CD4-positive, CD25-positive, alpha-beta regulatory T cell (primary cell): ENCODE results near the gene PDK1. TPM values are rescaled to one million over a fixed set of nuclear protein-coding genes. Genes with fewer than 3 reads are reported as not detected.
"Not testable (repeated sequence)": the region's sequence is repeated elsewhere in the genome, so short reads cannot be mapped to it uniquely, and the experiment has no call there.

ENCODE experiments used
- ATAC-seq, 2 donors: fragments of 150-1000 bp; cut with Tn5 transposase; one replicate each; pipeline ENCODE4 v1.10.0; 2021; ENCODE audit warnings: low read depth in 2 of 2, moderate number of reproducible peaks in 2 of 2, moderate library complexity in 1 of 2
- DNase-seq, 3 donors: peaks; one replicate each; pipeline versions ENCODE4 v3.0.0 to v3.0.0-alpha.2; 2012 to 2022; ENCODE audit warnings: mixed read lengths in 1 of 3
- H3K27ac ChIP-seq: one replicate; pipeline ENCODE4 v1.7.0; 2013; ENCODE audit warnings: mild to moderate bottlenecking, low read length; ENCODE audit not compliant: insufficient read depth, poor library complexity, severe bottlenecking
- H3K27me3 ChIP-seq: one replicate; pipeline ENCODE4 v1.7.0; 2013; ENCODE audit warnings: low read length; ENCODE audit not compliant: control insufficient read depth, insufficient read depth
- H3K36me3 ChIP-seq: one replicate; pipeline ENCODE4 v1.7.0; 2013; ENCODE audit warnings: mild to moderate bottlenecking, low read length, moderate library complexity; ENCODE audit not compliant: control insufficient read depth, insufficient read depth
- H3K4me1 ChIP-seq: 2 replicates; pipeline ENCODE4 v1.7.0; 2013; ENCODE audit warnings: mild to moderate bottlenecking, low read length; ENCODE audit not compliant: insufficient read depth, control insufficient read depth, poor library complexity, severe bottlenecking
- H3K4me3 ChIP-seq: one replicate; pipeline ENCODE4 v1.7.0; 2013; ENCODE audit warnings: low read depth, mild to moderate bottlenecking, low read length, moderate library complexity
- H3K9me3 ChIP-seq, 2 experiments: 1 replicate in 1 of 2; 2 replicates in 1 of 2; pipeline ENCODE4 v1.7.0; 2013; ENCODE audit warnings: low read length in 2 of 2, mild to moderate bottlenecking in 1 of 2, moderate library complexity in 1 of 2; ENCODE audit not compliant: control insufficient read depth in 2 of 2
- H3K27ac Mint-ChIP-seq, 3 donors: one replicate each; pipeline ENCODE4 v1.8.0; 2020 to 2022; ENCODE audit warnings: mild to moderate bottlenecking in 3 of 3, mixed read lengths in 3 of 3, moderate library complexity in 2 of 3
- H3K27me3 Mint-ChIP-seq: one replicate; pipeline ENCODE4 v1.8.0; 2022; ENCODE audit warnings: mild to moderate bottlenecking, mixed read lengths
- H3K36me3 Mint-ChIP-seq: one replicate; pipeline ENCODE4 v1.8.0; 2020; ENCODE audit warnings: mixed read lengths
- H3K4me1 Mint-ChIP-seq, 4 donors: one replicate each; pipeline ENCODE4 v1.8.0; 2020 to 2022; ENCODE audit warnings: mixed read lengths in 4 of 4, mild to moderate bottlenecking in 1 of 4
- H3K4me3 Mint-ChIP-seq, 4 donors: one replicate each; pipeline ENCODE4 v1.8.0; 2020 to 2022; ENCODE audit warnings: mild to moderate bottlenecking in 4 of 4, mixed read lengths in 4 of 4, moderate library complexity in 3 of 4
- H3K9me3 Mint-ChIP-seq, 7 donors: one replicate each; pipeline ENCODE4 v1.8.0; 2020 to 2022; ENCODE audit warnings: mixed read lengths in 7 of 7, mild to moderate bottlenecking in 3 of 7, moderate library complexity in 2 of 7
- polyA plus RNA-seq, 4 donors: library from polyadenylated mRNA; unstranded; fragments of 300-500 nt; fragmentation: Illumina TruSeq; gene quantifications; one replicate each; pipeline ENCODE4 v1.2.3, GENCODE V29; 2021
- total RNA-seq: library from RNA; stranded (reverse); gene quantifications from one replicate; pipeline ENCODE4 v1.2.3, GENCODE V29; 2022

The PDK1 gene
- total and polyA plus RNA-seq, 5 donors from 2014 or later, result 41.0 to 58.5 (median 53.0) TPM

- H3K36me3 ChIP-seq, result peaks cover 13% of the 10 kb centered on the region
- H3K27me3 Mint-ChIP-seq, result no peaks in the 10 kb centered on the region
- no peak overlapping the region for H3K4me3 Mint-ChIP-seq
- peaks cover 0 to 13% (median 4%) of the 10 kb centered on the region in 4 donors for H3K4me1 Mint-ChIP-seq
- peaks cover 0 to 44% (median 18%) of the 10 kb centered on the region in 7 donors for H3K9me3 Mint-ChIP-seq
- H3K9me3 ChIP-seq, result peaks cover 30 to 38% of the 10 kb centered on the region in 2 experiments
- H3K27me3 ChIP-seq, result no peaks in the 10 kb centered on the region
- H3K4me1 ChIP-seq, result no peaks in the 10 kb centered on the region
- H3K4me3 ChIP-seq, result no peak overlapping the region
- ATAC-seq (no peak), DNase-seq (no peak)
- H3K36me3 Mint-ChIP-seq, result peaks cover 33% of the 10 kb centered on the region
- H3K27ac ChIP-seq, result no peak overlapping the region
- H3K27ac Mint-ChIP-seq, result no peak overlapping the region
Observed at GRCh38 chr2:172516299-172516698, 39.6 kb upstream of the PDK1 start.

- no peaks in the 10 kb centered on the region for H3K4me1 ChIP-seq
- Mint-ChIP-seq H3K27me3 (no peaks in the 10 kb centered on the region), H3K9me3 (peaks cover 2 to 26% (median 14%) of the 10 kb centered on the region in 7 donors), H3K27ac (no peak overlapping the region), H3K4me1 (peaks cover 0 to 10% (median 1%) of the 10 kb centered on the region in 4 donors), H3K4me3 (no peak overlapping the region), H3K36me3 (peaks cover 28% of the 10 kb centered on the region)
- H3K27ac ChIP-seq, result no peak overlapping the region
- no peak for DNase-seq
- H3K4me3 ChIP-seq, result no peak overlapping the region
- no peak for ATAC-seq
- H3K27me3 ChIP-seq, result no peaks in the 10 kb centered on the region
- H3K9me3 ChIP-seq, result peaks cover 14 to 17% of the 10 kb centered on the region in 2 experiments
- H3K36me3 ChIP-seq, result peaks cover 4% of the 10 kb centered on the region
Observed at GRCh38 chr2:172518995-172519394, 36.9 kb upstream of the PDK1 start.

- H3K36me3 Mint-ChIP-seq, result peaks cover 30% of the 10 kb centered on the region
- no peak for ATAC-seq
- H3K36me3 ChIP-seq, result peaks cover 7% of the 10 kb centered on the region
- H3K27me3 ChIP-seq, result no peaks in the 10 kb centered on the region
- peaks cover 4 to 46% (median 14%) of the 10 kb centered on the region in 7 donors for H3K9me3 Mint-ChIP-seq
- no peaks in the 10 kb centered on the region for H3K27me3 Mint-ChIP-seq
- no peak for DNase-seq
- H3K4me1 Mint-ChIP-seq, result peaks cover 0 to 10% (median 2%) of the 10 kb centered on the region in 4 donors
- no peak overlapping the region for H3K4me3 ChIP-seq
- no peak overlapping the region for H3K4me3 Mint-ChIP-seq
- no peaks in the 10 kb centered on the region for H3K4me1 ChIP-seq
- H3K27ac Mint-ChIP-seq, result no peak overlapping the region
- H3K27ac ChIP-seq, result no peak overlapping the region
- H3K9me3 ChIP-seq, result peaks cover 9 to 11% of the 10 kb centered on the region in 2 experiments
Observed at GRCh38 chr2:172525601-172526000, 30.3 kb upstream of the PDK1 start.

GRCh38 chr2:172531309-172531708, 24.6 kb upstream of the PDK1 start:
- H3K9me3 Mint-ChIP-seq, result peaks cover 0 to 52% (median 19%) of the 10 kb centered on the region in 7 donors
- no peak overlapping the region for H3K4me3 Mint-ChIP-seq

GRCh38 chr2:172532461-172532860, 23.4 kb upstream of the PDK1 start:
- Histone ChIP-seq H3K36me3 (peaks cover 13% of the 10 kb centered on the region), H3K9me3 (peaks cover 14 to 23% of the 10 kb centered on the region in 2 experiments)
- H3K27me3 ChIP-seq, DNase-seq, ATAC-seq, H3K27ac ChIP-seq, H3K27me3 Mint-ChIP-seq, H3K27ac Mint-ChIP-seq, H3K4me1 ChIP-seq, H3K4me3 ChIP-seq, H3K4me3 Mint-ChIP-seq, H3K4me1 Mint-ChIP-seq: not testable (repeated sequence)
- Mint-ChIP-seq H3K36me3 (peaks cover 38% of the 10 kb centered on the region), H3K9me3 (peaks cover 0 to 41% (median 17%) of the 10 kb centered on the region in 7 donors)

More at GRCh38 chr2:172531309-172531708, 24.6 kb upstream of the PDK1 start:
- Histone ChIP-seq H3K4me1 (no peaks in the 10 kb centered on the region), H3K36me3 (peaks cover 13% of the 10 kb centered on the region), H3K27ac (no peak overlapping the region), H3K27me3 (no peaks in the 10 kb centered on the region), H3K4me3 (no peak overlapping the region), H3K9me3 (peaks cover 14 to 27% of the 10 kb centered on the region in 2 experiments)
- peaks cover 2 to 10% (median 7%) of the 10 kb centered on the region in 4 donors for H3K4me1 Mint-ChIP-seq
- ATAC-seq, result no peak
- DNase-seq, result no peak
- no peaks in the 10 kb centered on the region for H3K27me3 Mint-ChIP-seq
- H3K36me3 Mint-ChIP-seq, result peaks cover 38% of the 10 kb centered on the region
- H3K27ac Mint-ChIP-seq, result no peak overlapping the region

- Histone ChIP-seq H3K4me1 (no peaks in the 10 kb centered on the region), H3K4me3 (no peak overlapping the region), H3K27me3 (no peaks in the 10 kb centered on the region), H3K36me3 (peaks cover 13% of the 10 kb centered on the region), H3K27ac (no peak overlapping the region), H3K9me3 (peaks cover 14 to 23% of the 10 kb centered on the region in 2 experiments)
- ATAC-seq (no peak), DNase-seq (no peak)
- Mint-ChIP-seq H3K36me3 (peaks cover 38% of the 10 kb centered on the region), H3K27me3 (no peaks in the 10 kb centered on the region), H3K9me3 (peaks cover 0 to 35% (median 12%) of the 10 kb centered on the region in 7 donors), H3K4me3 (no peak overlapping the region), H3K27ac (no peak overlapping the region), H3K4me1 (peaks cover 4 to 10% (median 7%) of the 10 kb centered on the region in 4 donors)
Observed at GRCh38 chr2:172533687-172534086, 22.2 kb upstream of the PDK1 start.

GRCh38 chr2:172535119-172535518, 20.8 kb upstream of the PDK1 start:
- no peak overlapping the region for H3K27ac ChIP-seq
- H3K4me1 ChIP-seq, result no peaks in the 10 kb centered on the region
- H3K27me3 ChIP-seq, result no peaks in the 10 kb centered on the region
- H3K4me3 ChIP-seq, result no peak overlapping the region
- peaks cover 10% of the 10 kb centered on the region for H3K36me3 ChIP-seq
- ATAC-seq, result no peak
- DNase-seq, result no peak
- H3K4me1 Mint-ChIP-seq, result peaks cover 2 to 10% (median 7%) of the 10 kb centered on the region in 4 donors
- no peaks in the 10 kb centered on the region for H3K27me3 Mint-ChIP-seq
- peaks cover 14 to 32% of the 10 kb centered on the region in 2 experiments for H3K9me3 ChIP-seq
- H3K27ac Mint-ChIP-seq, result no peak overlapping the region
- peaks cover 28% of the 10 kb centered on the region for H3K36me3 Mint-ChIP-seq
- H3K4me3 Mint-ChIP-seq, result no peak overlapping the region
- H3K9me3 Mint-ChIP-seq, result peaks cover 0 to 30% (median 11%) of the 10 kb centered on the region in 7 donors

GRCh38 chr2:172537851-172538250, 18.0 kb upstream of the PDK1 start:
- not testable (repeated sequence) for H3K27me3 Mint-ChIP-seq, H3K4me3 ChIP-seq, H3K36me3 ChIP-seq, ATAC-seq, DNase-seq, H3K4me3 Mint-ChIP-seq, H3K27ac Mint-ChIP-seq, H3K4me1 ChIP-seq, H3K27me3 ChIP-seq, H3K4me1 Mint-ChIP-seq, H3K27ac ChIP-seq
- peaks cover 0 to 30% (median 10%) of the 10 kb centered on the region in 7 donors for H3K9me3 Mint-ChIP-seq
- peaks cover 8 to 33% of the 10 kb centered on the region in 2 experiments for H3K9me3 ChIP-seq
- H3K36me3 Mint-ChIP-seq, result peaks cover 18% of the 10 kb centered on the region
